Stomach (tissue), 4 donors: Measurements from ENCODE around the gene GRIP2.

Experiments used
- EP300 ChIP-seq: sonication (generic); formaldehyde crosslinking; IDR thresholded peaks from one replicate; pipeline ENCODE4 v1.6.1; 2017; ENCODE audit warnings: antibody characterized with exemption
- TF ChIP-seq, protein P1 (sequence below), 7 experiments: fragments of 450-650 bp in 4 of 7; fragments of 200-600 bp in 3 of 7; sonication (generic) in 3 of 7; IDR thresholded peaks; one replicate each; pipeline ENCODE4 v1.5.1; 2016 to 2019; ENCODE audit warnings: antibody characterized with exemption in 7 of 7, control low read depth in 2 of 7, mild to moderate bottlenecking in 1 of 7

- TF ChIP-seq EP300: no peak
- TF ChIP-seq, protein P1, sequence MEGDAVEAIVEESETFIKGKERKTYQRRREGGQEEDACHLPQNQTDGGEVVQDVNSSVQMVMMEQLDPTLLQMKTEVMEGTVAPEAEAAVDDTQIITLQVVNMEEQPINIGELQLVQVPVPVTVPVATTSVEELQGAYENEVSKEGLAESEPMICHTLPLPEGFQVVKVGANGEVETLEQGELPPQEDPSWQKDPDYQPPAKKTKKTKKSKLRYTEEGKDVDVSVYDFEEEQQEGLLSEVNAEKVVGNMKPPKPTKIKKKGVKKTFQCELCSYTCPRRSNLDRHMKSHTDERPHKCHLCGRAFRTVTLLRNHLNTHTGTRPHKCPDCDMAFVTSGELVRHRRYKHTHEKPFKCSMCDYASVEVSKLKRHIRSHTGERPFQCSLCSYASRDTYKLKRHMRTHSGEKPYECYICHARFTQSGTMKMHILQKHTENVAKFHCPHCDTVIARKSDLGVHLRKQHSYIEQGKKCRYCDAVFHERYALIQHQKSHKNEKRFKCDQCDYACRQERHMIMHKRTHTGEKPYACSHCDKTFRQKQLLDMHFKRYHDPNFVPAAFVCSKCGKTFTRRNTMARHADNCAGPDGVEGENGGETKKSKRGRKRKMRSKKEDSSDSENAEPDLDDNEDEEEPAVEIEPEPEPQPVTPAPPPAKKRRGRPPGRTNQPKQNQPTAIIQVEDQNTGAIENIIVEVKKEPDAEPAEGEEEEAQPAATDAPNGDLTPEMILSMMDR (IDR thresholded peaks at IDR 0.05): no peak
Observed at GRCh38 chr3:14524920-14525660, 15.1 kb downstream of the GRIP2 start.
